ENCODE data around the gene FAM118A. TPM values are rescaled to one million over a fixed set of nuclear protein-coding genes. Genes with fewer than 3 reads are reported as not detected.

Gene FAM118A
- total and polyA plus RNA-seq, 10 donors: 13.0 to 205 (median 57.8) TPM

- intact Hi-C loops (cut with DNase I; ENCODE audit: low total_unique reads): no loop called here
Measured at GRCh38 chr22:45303181-45303580, 6.6 kb upstream of the FAM118A start.

GRCh38 chr22:45304971-45305370, 4.8 kb upstream of the FAM118A start:
- DNase-seq: no peak
- intact Hi-C loops (cut with DNase I; ENCODE audit: low total_unique reads): no loop called here
- H3K27ac ChIP-seq: no peak overlapping the region
- H3K4me3 ChIP-seq: no peak overlapping the region
- TF ChIP-seq POLR2AphosphoS5 (IDR thresholded peaks at IDR 0.05) (no peak), POLR2A (IDR thresholded peaks at IDR 0.05) (no peak)
- TF ChIP-seq, protein P1, sequence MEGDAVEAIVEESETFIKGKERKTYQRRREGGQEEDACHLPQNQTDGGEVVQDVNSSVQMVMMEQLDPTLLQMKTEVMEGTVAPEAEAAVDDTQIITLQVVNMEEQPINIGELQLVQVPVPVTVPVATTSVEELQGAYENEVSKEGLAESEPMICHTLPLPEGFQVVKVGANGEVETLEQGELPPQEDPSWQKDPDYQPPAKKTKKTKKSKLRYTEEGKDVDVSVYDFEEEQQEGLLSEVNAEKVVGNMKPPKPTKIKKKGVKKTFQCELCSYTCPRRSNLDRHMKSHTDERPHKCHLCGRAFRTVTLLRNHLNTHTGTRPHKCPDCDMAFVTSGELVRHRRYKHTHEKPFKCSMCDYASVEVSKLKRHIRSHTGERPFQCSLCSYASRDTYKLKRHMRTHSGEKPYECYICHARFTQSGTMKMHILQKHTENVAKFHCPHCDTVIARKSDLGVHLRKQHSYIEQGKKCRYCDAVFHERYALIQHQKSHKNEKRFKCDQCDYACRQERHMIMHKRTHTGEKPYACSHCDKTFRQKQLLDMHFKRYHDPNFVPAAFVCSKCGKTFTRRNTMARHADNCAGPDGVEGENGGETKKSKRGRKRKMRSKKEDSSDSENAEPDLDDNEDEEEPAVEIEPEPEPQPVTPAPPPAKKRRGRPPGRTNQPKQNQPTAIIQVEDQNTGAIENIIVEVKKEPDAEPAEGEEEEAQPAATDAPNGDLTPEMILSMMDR (IDR thresholded peaks at IDR 0.05 in 8 of 11, conservative IDR thresholded peaks at IDR 0.05 in 3 of 11): no peak
- H3K36me3 ChIP-seq: no peaks in the 10 kb centered on the region
- WGBS, 5 donors: 88 to 93% (median 92%) methylated on average over 6 of the region's 6 CpGs
- peaks cover 0 to 16% (median 10%) of the 10 kb centered on the region in 6 donors for H3K4me1 ChIP-seq
- no peaks in the 10 kb centered on the region for H3K27me3 ChIP-seq (replicated peaks in 1 of 7)
- H3K9me3 ChIP-seq: no peaks in the 10 kb centered on the region

More at GRCh38 chr22:45303181-45303580, 6.6 kb upstream of the FAM118A start:
- TF ChIP-seq POLR2AphosphoS5 (IDR thresholded peaks at IDR 0.05) (no peak), POLR2A (IDR thresholded peaks at IDR 0.05) (no peak)
- TF ChIP-seq, protein P1 (IDR thresholded peaks at IDR 0.05 in 8 of 11, conservative IDR thresholded peaks at IDR 0.05 in 3 of 11): no peak
- WGBS, 5 donors: 68 to 78% (median 77%) methylated on average over 7 of the region's 7 CpGs
- no peak overlapping the region for H3K27ac ChIP-seq
- DNase-seq: no peak
- H3K36me3 ChIP-seq: no peaks in the 10 kb centered on the region
- no peaks in the 10 kb centered on the region for H3K27me3 ChIP-seq (replicated peaks in 1 of 7)
- no peaks in the 10 kb centered on the region for H3K9me3 ChIP-seq
- peaks cover 0 to 3% (median 0%) of the 10 kb centered on the region in 6 donors for H3K4me1 ChIP-seq
- no peak overlapping the region for H3K4me3 ChIP-seq

- 77 to 86% (median 80%) methylated on average over 6 of the region's 6 CpGs for WGBS, 5 donors
Measured at GRCh38 chr22:45305456-45306075, 4.2 kb upstream of the FAM118A start.

DNA sequence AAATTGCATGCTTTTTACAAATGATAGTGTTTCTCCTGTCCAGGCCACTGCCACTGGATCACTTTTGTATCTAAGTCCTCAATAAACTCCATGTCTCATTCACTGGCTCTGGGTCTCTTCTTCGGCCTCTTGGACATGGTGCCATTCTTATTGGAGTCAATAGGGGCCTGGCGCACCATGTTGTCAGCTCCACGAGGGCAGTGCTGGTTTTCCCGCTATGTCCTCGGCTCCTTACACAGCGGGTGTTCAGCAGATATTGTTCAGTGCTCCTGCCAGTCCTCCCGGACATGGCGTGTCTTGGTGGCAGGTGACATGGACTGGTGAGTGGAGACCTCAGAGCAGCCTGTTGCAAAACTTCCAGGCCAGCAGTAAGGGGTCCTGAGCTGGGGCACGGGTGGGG, 3.6 kb upstream of the FAM118A start:
- H3K27ac ChIP-seq: no peak overlapping the region
- no peak for DNase-seq
- H3K36me3 ChIP-seq: no peaks in the 10 kb centered on the region
- H3K9me3 ChIP-seq: no peaks in the 10 kb centered on the region
- H3K4me3 ChIP-seq: no peak overlapping the region
- TF ChIP-seq POLR2A (IDR thresholded peaks at IDR 0.05): no peak
- TF ChIP-seq POLR2AphosphoS5 (IDR thresholded peaks at IDR 0.05): no peak
- TF ChIP-seq, protein P1 (IDR thresholded peaks at IDR 0.05 in 8 of 11, conservative IDR thresholded peaks at IDR 0.05 in 3 of 11): no peak
- WGBS, 5 donors: 94 to 96% (median 95%) methylated on average over 9 of the region's 9 CpGs
- H3K4me1 ChIP-seq: peaks cover 6 to 27% (median 19%) of the 10 kb centered on the region in 6 donors
- intact Hi-C loops (cut with DNase I; ENCODE audit: low total_unique reads): no loop called here
- no peaks in the 10 kb centered on the region for H3K27me3 ChIP-seq (replicated peaks in 1 of 7)

More at GRCh38 chr22:45305456-45306075, 4.2 kb upstream of the FAM118A start:
- H3K9me3 ChIP-seq: no peaks in the 10 kb centered on the region
- no peak for DNase-seq
- intact Hi-C loops (cut with DNase I; ENCODE audit: low total_unique reads): no loop called here
- no peak overlapping the region for H3K27ac ChIP-seq
- H3K27me3 ChIP-seq (replicated peaks in 1 of 7): no peaks in the 10 kb centered on the region
- no peak overlapping the region for H3K4me3 ChIP-seq
- H3K36me3 ChIP-seq: no peaks in the 10 kb centered on the region
- no peak for TF ChIP-seq POLR2A (IDR thresholded peaks at IDR 0.05)
- no peak for TF ChIP-seq POLR2AphosphoS5 (IDR thresholded peaks at IDR 0.05)
- TF ChIP-seq, protein P1 (IDR thresholded peaks at IDR 0.05 in 8 of 11, conservative IDR thresholded peaks at IDR 0.05 in 3 of 11): no peak
- peaks cover under 1 to 22% (median 13%) of the 10 kb centered on the region in 6 donors for H3K4me1 ChIP-seq
